SK-N-DZ (cell line): ENCODE data around the gene RNF146.

Experiments
- small RNA-seq, 2 experiments: library from RNA; depleted of rRNA; stranded (forward); fragments of <200 nt; gene quantifications; one replicate each; pipeline ENCODE3, GENCODE V24; 2014

The RNF146 gene

Small RNA genes lying within 50 kb of the gene (small RNA-seq; reads per million reads assigned to genes)
- gene RNA5SP217, result 0 reads per million in 2 experiments
